Stomach smooth muscle (tissue), 2 donors: Measurements from ENCODE around the gene KCNQ2.

Source experiments
- H3K27ac ChIP-seq: one replicate; pipeline ENCODE4 v1.7.0; 2013; ENCODE audit warnings: mild to moderate bottlenecking, low read length, inconsistent platforms
- H3K27me3 ChIP-seq, 2 donors: one replicate each; pipeline ENCODE4 v1.7.0; 2013; ENCODE audit warnings: low read length in 2 of 2; ENCODE audit not compliant: insufficient read depth in 2 of 2, control insufficient read depth in 1 of 2
- H3K36me3 ChIP-seq, 2 donors: one replicate each; pipeline ENCODE4 v1.7.0; 2013; ENCODE audit warnings: low read length in 2 of 2; ENCODE audit not compliant: control insufficient read depth in 2 of 2, insufficient read depth in 2 of 2
- H3K4me1 ChIP-seq: one replicate; pipeline ENCODE4 v1.7.0; 2013; ENCODE audit warnings: low read length; ENCODE audit not compliant: control insufficient read depth, insufficient read depth
- H3K4me3 ChIP-seq, 2 donors: one replicate each; pipeline ENCODE4 v1.7.0; 2013; ENCODE audit warnings: low read length in 2 of 2
- H3K9ac ChIP-seq, 2 donors: one replicate each; pipeline ENCODE4 v1.7.0; 2013; ENCODE audit warnings: low read length in 2 of 2, mild to moderate bottlenecking in 1 of 2
- H3K9me3 ChIP-seq, 2 donors: one replicate each; pipeline ENCODE4 v1.7.0; 2013; ENCODE audit warnings: low read length in 2 of 2; ENCODE audit not compliant: control insufficient read depth in 2 of 2
- donor health status: healthy.
- donor health status: Pancreatic carcinoma.

The KCNQ2 gene

DNA sequence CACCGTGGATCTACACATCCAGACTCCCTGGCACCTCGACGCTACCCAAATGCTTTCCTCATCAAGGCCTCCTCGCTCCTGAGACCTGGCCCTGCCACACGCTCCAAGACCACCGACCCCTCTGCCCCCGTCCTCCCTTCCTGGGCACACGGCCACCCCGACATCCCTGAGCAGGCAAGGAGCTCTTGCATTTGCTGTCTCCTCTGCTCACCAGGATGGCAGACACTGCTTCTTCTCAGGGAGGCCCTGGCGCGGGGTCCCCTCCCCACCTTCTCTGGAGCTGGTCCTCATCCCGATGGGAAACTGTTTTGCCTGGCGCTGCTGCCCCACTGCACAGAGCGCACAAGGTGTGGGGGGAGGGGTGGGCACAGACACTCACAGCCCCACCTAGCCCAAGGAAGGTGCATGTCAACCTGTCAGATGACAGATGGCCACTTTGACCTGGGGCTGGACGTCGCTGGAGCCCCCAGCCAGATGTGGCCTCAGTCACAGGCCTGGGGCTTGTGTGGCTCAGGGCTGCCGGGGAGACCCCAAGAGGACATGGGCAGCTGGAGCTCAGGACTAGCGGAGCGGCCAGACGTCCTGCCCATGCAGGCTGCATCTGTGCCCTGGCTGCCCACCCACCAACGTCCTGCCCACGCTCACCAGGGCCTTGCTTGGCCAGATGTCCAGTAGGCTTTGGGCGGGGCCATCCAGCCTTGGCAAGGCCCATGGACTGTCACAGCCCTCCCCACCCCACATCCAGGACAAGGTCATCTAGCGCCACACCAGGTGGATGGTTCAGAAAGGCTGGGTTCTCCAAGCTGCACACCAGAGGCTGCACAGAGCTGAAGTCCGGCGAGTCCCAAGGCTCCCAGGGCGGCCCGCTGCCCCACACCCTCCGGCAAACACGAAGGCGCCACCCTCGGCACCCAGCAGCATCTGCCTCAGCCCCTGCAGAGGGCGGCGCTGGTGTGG is 6.2 kb upstream of the KCNQ2 start:
- H3K4me3 ChIP-seq: no peak overlapping the region
- no peaks in the 10 kb centered on the region for H3K9me3 ChIP-seq
- no peaks in the 10 kb centered on the region for H3K36me3 ChIP-seq
- no peaks in the 10 kb centered on the region for H3K4me1 ChIP-seq
- H3K27ac ChIP-seq: no peak overlapping the region
- no peak overlapping the region for H3K9ac ChIP-seq
- peaks cover 58% of the 10 kb centered on the region in 2 donors for H3K27me3 ChIP-seq

DNA sequence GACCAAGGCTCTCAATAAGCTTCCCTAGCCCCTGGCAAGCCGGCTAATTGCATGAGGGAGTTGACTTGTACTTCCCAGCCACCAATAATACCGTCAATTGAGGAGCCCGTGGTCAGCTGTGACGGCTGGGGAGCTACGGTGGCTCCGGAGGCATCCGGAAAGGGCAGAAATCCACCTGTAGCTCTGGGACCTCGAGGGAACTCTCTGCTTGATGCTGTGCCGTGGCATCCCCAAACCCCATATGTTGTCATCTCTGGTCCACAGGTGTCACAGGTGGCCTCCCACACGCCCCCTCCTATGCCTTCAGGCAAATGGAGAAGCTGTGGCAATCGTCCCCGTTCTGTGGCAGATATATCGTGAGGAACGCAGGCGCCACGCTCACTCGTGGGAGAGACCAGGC is 5.5 kb upstream of the KCNQ2 start:
- H3K27ac ChIP-seq: no peak overlapping the region
- H3K9me3 ChIP-seq: no peaks in the 10 kb centered on the region
- no peaks in the 10 kb centered on the region for H3K4me1 ChIP-seq
- peaks cover 61 to 62% of the 10 kb centered on the region in 2 donors for H3K27me3 ChIP-seq
- H3K9ac ChIP-seq: no peak overlapping the region
- no peak overlapping the region for H3K4me3 ChIP-seq
- H3K36me3 ChIP-seq: no peaks in the 10 kb centered on the region

- Histone ChIP-seq H3K36me3 (no peaks in the 10 kb centered on the region), H3K27me3 (peaks cover 56 to 58% of the 10 kb centered on the region in 2 donors)
Observed at GRCh38 chr20:63477061-63477616, 4.7 kb upstream of the KCNQ2 start.

GRCh38 chr20:63475209-63475608 is 2.8 kb upstream of the KCNQ2 start:
- no peak overlapping the region for H3K4me3 ChIP-seq
- H3K27me3 ChIP-seq: peaks cover 63 to 66% of the 10 kb centered on the region in 2 donors

More at GRCh38 chr20:63477061-63477616, 4.7 kb upstream of the KCNQ2 start:
- H3K4me1 ChIP-seq: peaks cover 3% of the 10 kb centered on the region
- no peak overlapping the region for H3K27ac ChIP-seq
- H3K9me3 ChIP-seq: no peaks in the 10 kb centered on the region
- no peak overlapping the region for H3K9ac ChIP-seq
- H3K4me3 ChIP-seq: no peak overlapping the region

DNA sequence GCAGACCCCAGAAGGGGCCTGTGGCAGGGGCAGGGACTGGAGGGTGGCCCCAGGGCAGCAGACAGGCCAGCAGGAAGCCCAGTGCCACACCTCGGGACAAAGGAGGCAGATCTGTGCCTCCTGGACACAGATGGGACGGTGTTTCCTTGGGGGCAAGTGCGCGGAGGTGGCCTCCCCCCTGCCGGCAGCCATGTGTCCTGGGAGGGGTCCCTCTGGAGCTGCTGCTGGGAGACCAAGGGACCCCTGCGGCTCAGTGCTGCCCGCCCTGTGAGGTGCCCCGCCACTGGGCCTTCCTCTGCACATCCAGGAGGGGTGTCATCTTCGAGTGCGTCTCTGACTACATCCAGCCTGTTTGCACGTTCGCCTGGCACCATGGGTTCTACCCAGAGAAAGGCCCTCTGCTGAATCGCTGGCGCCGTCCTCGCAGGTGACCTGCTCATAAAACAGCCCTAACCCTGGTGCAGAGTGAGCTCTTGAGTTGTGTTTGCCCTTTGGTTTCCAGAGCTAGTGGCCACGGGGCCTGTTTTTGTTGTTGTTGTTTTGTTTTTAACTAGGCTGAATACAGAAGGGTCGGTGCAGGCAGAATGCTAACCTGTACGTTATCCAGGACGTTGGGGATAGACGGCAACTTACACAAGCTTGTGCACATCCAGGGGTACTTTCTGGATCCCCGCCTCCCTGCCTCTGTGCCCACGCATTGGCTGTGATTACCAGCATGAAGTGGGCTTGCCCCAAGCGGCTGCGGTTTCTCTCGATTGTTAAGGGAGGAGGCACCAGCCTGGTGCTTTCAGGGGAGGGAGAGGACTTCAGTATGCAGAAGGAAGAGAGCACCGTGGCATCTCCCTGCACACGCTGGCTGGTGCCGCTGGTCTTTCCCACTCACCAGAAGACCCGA is 1.3 kb upstream of the KCNQ2 start:
- no peak overlapping the region for H3K9ac ChIP-seq
- peaks cover 57 to 58% of the 10 kb centered on the region in 2 donors for H3K27me3 ChIP-seq
- H3K4me1 ChIP-seq: peaks cover 8% of the 10 kb centered on the region
- no peak overlapping the region for H3K4me3 ChIP-seq
- H3K36me3 ChIP-seq: no peaks in the 10 kb centered on the region
- no peak overlapping the region for H3K27ac ChIP-seq
- H3K9me3 ChIP-seq: no peaks in the 10 kb centered on the region

More at GRCh38 chr20:63475209-63475608, 2.8 kb upstream of the KCNQ2 start:
- Histone ChIP-seq H3K9ac (no peak overlapping the region), H3K4me1 (peaks cover 8% of the 10 kb centered on the region), H3K27ac (no peak overlapping the region), H3K36me3 (no peaks in the 10 kb centered on the region), H3K9me3 (no peaks in the 10 kb centered on the region)

- Histone ChIP-seq H3K36me3 (no peaks in the 10 kb centered on the region), H3K4me1 (peaks cover 8% of the 10 kb centered on the region), H3K9ac (no peak overlapping the region), H3K9me3 (no peaks in the 10 kb centered on the region), H3K27me3 (peaks cover 50 to 53% of the 10 kb centered on the region in 2 donors), H3K4me3 (no peak overlapping the region), H3K27ac (no peak overlapping the region)
Observed at GRCh38 chr20:63472862-63473390, 471 bp upstream of the KCNQ2 start.

GRCh38 chr20:63471717-63471980 is 806 bp downstream of the KCNQ2 start:
- no peaks in the 10 kb centered on the region for H3K9me3 ChIP-seq
- H3K4me1 ChIP-seq: peaks cover 8% of the 10 kb centered on the region
- H3K9ac ChIP-seq: no peak overlapping the region
- H3K36me3 ChIP-seq: no peaks in the 10 kb centered on the region
- no peak overlapping the region for H3K27ac ChIP-seq
- H3K4me3 ChIP-seq: no peak overlapping the region
- H3K27me3 ChIP-seq: peaks cover 42 to 49% of the 10 kb centered on the region in 2 donors

DNA sequence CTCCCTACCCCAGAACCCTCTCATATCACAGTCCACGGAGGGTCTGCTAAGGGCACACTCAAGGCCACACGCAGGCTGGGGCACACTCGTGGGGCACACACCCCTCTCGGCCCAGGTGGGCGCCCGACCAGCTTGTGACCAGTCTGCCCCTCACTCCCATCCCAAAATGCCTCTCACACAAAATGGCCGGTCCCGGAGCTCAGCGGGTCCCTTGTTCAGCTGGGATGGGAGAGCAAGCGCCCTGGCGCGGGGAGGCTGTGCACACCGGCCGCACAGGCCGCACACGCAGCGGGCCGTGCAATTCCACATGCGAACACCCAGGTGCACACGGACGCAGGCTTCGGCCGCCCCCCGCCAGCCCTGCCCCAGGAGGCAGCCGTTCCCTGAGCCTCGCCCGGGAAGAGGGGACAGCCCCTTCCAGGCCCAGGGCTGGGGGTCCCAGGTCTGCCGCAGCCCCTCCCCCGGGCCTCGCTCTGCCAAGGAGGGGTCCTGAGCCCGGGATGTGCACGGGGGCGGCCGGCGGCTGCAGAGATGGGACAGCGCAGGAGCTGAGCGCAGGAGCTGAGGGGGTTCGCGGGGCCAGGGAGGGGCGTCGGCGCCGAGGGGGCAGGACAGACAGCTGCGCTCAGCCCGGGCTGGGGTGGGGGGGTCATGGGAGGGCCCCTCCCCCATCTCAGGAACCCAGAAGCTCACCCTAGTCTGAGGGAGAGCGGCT is 1.3 kb downstream of the KCNQ2 start:
- no peaks in the 10 kb centered on the region for H3K36me3 ChIP-seq
- H3K9me3 ChIP-seq: no peaks in the 10 kb centered on the region
- H3K27ac ChIP-seq: no peak overlapping the region
- peaks cover 42 to 50% of the 10 kb centered on the region in 2 donors for H3K27me3 ChIP-seq
- no peak overlapping the region for H3K4me3 ChIP-seq
- peaks cover 8% of the 10 kb centered on the region for H3K4me1 ChIP-seq
- H3K9ac ChIP-seq: no peak overlapping the region

DNA sequence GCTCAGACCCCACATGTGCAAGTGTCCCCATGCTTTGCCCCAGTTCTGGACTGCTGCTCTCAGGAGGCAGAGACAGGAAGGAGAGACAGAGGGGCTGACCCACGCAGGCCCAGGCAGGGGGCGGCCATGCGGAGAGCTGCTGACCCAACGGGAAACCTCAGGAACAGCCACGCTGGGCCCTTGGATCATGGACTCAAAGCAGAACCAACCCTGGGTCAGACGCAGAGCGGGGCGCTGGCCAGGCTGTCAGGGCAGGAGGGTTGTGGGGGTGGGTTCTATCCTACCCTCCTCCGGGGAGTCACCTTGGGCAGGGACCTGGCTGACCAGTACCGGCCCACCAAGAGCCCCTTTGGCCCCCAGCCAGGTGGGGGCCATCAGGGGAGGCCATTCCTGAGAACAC is 2.0 kb downstream of the KCNQ2 start:
- no peaks in the 10 kb centered on the region for H3K9me3 ChIP-seq
- H3K27me3 ChIP-seq: peaks cover 35 to 43% of the 10 kb centered on the region in 2 donors
- no peaks in the 10 kb centered on the region for H3K36me3 ChIP-seq
- peaks cover 8% of the 10 kb centered on the region for H3K4me1 ChIP-seq
- no peak overlapping the region for H3K4me3 ChIP-seq
- no peak overlapping the region for H3K27ac ChIP-seq
- H3K9ac ChIP-seq: no peak overlapping the region

GRCh38 chr20:63469713-63470101 is 2.7 kb downstream of the KCNQ2 start:
- Histone ChIP-seq H3K27ac (no peak overlapping the region), H3K27me3 (peaks cover 32 to 39% of the 10 kb centered on the region in 2 donors), H3K4me3 (no peak overlapping the region), H3K9ac (no peak overlapping the region), H3K4me1 (peaks cover 8% of the 10 kb centered on the region), H3K9me3 (no peaks in the 10 kb centered on the region), H3K36me3 (no peaks in the 10 kb centered on the region)
